Activated B cell treated with CpG ODN at 0.5 μM for 24 hours (primary cell): ENCODE results near the gene NPHP4. TPM values are rescaled to one million over a fixed set of nuclear protein-coding genes. Genes with fewer than 3 reads are reported as not detected.

ENCODE experiments used
- ATAC-seq: fragments of 200-7000 bp; cut with Tn5 transposase; one replicate; pipeline ENCODE4 v1.10.0; 2021; ENCODE audit warnings: low read depth, mild to moderate bottlenecking, moderate library complexity
- CTCF ChIA-PET: fragments of 350-600 bp; sonication (Branson Sonifier 250); formaldehyde crosslinking; loops from one replicate; lab custom pipeline; 2021; ENCODE audit warnings: antibody characterized with exemption; lab: Charles Lee
- POLR2A ChIA-PET: fragments of 350-600 bp; sonication (Branson Sonifier 250); formaldehyde crosslinking; loops from one replicate; lab custom pipeline; 2021; ENCODE audit warnings: antibody characterized with exemption; lab: Charles Lee
- DNase-seq: peaks from one replicate; pipeline ENCODE4 v3.0.0; 2022
- H3K27ac Mint-ChIP-seq: one replicate; pipeline ENCODE4 v1.8.0; 2020; ENCODE audit warnings: mixed read lengths
- H3K27me3 Mint-ChIP-seq: one replicate; pipeline ENCODE4 v1.8.0; 2021; ENCODE audit warnings: mixed read lengths
- H3K36me3 Mint-ChIP-seq: one replicate; pipeline ENCODE4 v1.8.0; 2021; ENCODE audit warnings: low read depth, mixed read lengths
- H3K4me1 Mint-ChIP-seq: one replicate; pipeline ENCODE4 v1.8.0; 2021; ENCODE audit warnings: mixed read lengths
- H3K4me3 Mint-ChIP-seq: one replicate; pipeline ENCODE4 v1.8.0; 2020; ENCODE audit warnings: mild to moderate bottlenecking, mixed read lengths
- H3K9me3 Mint-ChIP-seq: one replicate; pipeline ENCODE4 v1.8.0; 2020; ENCODE audit warnings: mixed read lengths
- intact Hi-C: fragments of 100-400 bp; cut with micrococcal nuclease; formaldehyde crosslinking; loops from one replicate; pipeline ENCODE4 v1.15.1; 2024
- total RNA-seq: library from RNA; stranded (reverse); gene quantifications from 2 replicates; pipeline ENCODE4 v1.2.3, GENCODE V29; 2022
- TF ChIP-seq, protein P1 (sequence below): fragments of 200-600 bp; IDR thresholded peaks from one replicate; pipeline ENCODE4 v1.8.0; 2022; ENCODE audit warnings: antibody characterized with exemption, mild to moderate bottlenecking

The NPHP4 gene
- total RNA-seq, 1 donor from 2014 or later, result 8.0 TPM

GRCh38 chr1:5962265-5963105, 29.7 kb downstream of the NPHP4 start:
- ChIA-PET POLR2A (no interaction called here), CTCF (no interaction called here)
- H3K9me3 Mint-ChIP-seq, result no peaks in the 10 kb centered on the region
- intact Hi-C loops, result no loop called here
- ATAC-seq, result no peak
- H3K36me3 Mint-ChIP-seq, result peaks cover 17% of the 10 kb centered on the region
- H3K4me3 Mint-ChIP-seq, result no peak overlapping the region
- no peak for DNase-seq
- H3K27me3 Mint-ChIP-seq, result no peaks in the 10 kb centered on the region
- no peaks in the 10 kb centered on the region for H3K4me1 Mint-ChIP-seq
- TF ChIP-seq, protein P1, sequence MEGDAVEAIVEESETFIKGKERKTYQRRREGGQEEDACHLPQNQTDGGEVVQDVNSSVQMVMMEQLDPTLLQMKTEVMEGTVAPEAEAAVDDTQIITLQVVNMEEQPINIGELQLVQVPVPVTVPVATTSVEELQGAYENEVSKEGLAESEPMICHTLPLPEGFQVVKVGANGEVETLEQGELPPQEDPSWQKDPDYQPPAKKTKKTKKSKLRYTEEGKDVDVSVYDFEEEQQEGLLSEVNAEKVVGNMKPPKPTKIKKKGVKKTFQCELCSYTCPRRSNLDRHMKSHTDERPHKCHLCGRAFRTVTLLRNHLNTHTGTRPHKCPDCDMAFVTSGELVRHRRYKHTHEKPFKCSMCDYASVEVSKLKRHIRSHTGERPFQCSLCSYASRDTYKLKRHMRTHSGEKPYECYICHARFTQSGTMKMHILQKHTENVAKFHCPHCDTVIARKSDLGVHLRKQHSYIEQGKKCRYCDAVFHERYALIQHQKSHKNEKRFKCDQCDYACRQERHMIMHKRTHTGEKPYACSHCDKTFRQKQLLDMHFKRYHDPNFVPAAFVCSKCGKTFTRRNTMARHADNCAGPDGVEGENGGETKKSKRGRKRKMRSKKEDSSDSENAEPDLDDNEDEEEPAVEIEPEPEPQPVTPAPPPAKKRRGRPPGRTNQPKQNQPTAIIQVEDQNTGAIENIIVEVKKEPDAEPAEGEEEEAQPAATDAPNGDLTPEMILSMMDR, result no peak
- no peak overlapping the region for H3K27ac Mint-ChIP-seq

- intact Hi-C loops, result no loop called here
- ChIA-PET CTCF (no interaction called here), POLR2A (no interaction called here)
- ATAC-seq, result no peak
- no peaks in the 10 kb centered on the region for H3K27me3 Mint-ChIP-seq
- TF ChIP-seq, protein P1, result no peak
- H3K36me3 Mint-ChIP-seq, result peaks cover 21% of the 10 kb centered on the region
- H3K9me3 Mint-ChIP-seq, result no peaks in the 10 kb centered on the region
- H3K4me3 Mint-ChIP-seq, result no peak overlapping the region
- no peak overlapping the region for H3K27ac Mint-ChIP-seq
- H3K4me1 Mint-ChIP-seq, result no peaks in the 10 kb centered on the region
- DNase-seq, result no peak
These were observed 30.6 kb downstream of the NPHP4 start for GRCh38 chr1:5961601-5962000.

DNA sequence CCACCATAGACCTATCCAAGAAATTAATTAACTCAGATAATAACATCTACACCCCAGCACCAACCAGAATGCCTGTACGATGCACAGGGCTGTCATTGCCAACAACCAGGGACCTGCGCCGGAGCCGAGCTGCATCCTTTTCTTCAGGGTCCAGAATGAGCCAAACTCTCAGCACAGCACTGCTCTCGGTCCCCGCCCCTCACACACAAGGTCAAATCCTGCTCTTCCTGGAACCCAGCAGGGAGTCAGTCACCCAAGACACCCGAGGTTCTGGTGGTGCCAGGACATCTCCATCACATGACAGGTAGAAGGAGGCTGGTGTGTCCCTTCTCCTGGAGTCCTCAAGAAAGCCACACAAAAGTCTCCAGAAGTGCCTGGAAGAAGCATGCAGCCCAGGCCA, 31.9 kb downstream of the NPHP4 start:
- POLR2A ChIA-PET, result no interaction called here

DNA sequence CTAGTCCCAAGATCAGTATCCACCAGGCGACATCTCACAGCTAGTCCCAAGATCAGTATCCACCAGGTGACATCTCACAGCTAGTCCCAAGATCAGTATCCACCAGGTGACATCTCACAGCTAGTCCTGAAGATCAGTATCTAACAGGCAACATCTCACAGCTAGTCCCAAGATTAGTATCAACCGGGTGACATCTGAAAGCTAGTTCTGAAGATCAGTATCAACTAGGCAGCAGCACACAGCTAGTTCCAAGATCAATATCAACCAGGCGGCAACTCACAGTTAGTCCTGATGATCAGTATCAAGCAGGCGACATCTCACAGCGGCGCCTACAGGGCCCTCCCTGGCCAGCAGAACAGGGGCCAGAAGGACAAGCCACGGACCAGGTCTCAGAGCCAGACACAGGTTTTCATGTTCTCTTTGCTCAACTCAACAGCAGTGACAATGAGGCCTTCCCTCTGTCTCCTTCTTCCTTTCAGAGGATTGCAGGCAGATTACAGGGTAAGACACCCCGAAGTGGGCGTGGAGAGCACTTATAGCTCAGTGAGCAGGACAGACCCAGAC, 32.5 kb downstream of the NPHP4 start:
- TF ChIP-seq, protein P1, result no peak
- intact Hi-C loops, result no loop called here
- POLR2A ChIA-PET, result no interaction called here
- H3K27ac Mint-ChIP-seq, result no peak overlapping the region
- H3K9me3 Mint-ChIP-seq, result no peaks in the 10 kb centered on the region
- no peak for ATAC-seq
- no peak overlapping the region for H3K4me3 Mint-ChIP-seq
- H3K36me3 Mint-ChIP-seq, result peaks cover 24% of the 10 kb centered on the region
- peaks cover 9% of the 10 kb centered on the region for H3K4me1 Mint-ChIP-seq
- no peak for DNase-seq
- CTCF ChIA-PET, result no interaction called here
- no peaks in the 10 kb centered on the region for H3K27me3 Mint-ChIP-seq

More for the DNA sequence above, 31.9 kb downstream of the NPHP4 start:
- ATAC-seq (no peak), DNase-seq (no peak)
- Mint-ChIP-seq H3K4me3 (no peak overlapping the region), H3K4me1 (peaks cover 3% of the 10 kb centered on the region), H3K9me3 (no peaks in the 10 kb centered on the region), H3K36me3 (peaks cover 22% of the 10 kb centered on the region), H3K27ac (no peak overlapping the region), H3K27me3 (no peaks in the 10 kb centered on the region)
- intact Hi-C loops, result no loop called here
- CTCF ChIA-PET, result no interaction called here
- TF ChIP-seq, protein P1, result no peak

DNA sequence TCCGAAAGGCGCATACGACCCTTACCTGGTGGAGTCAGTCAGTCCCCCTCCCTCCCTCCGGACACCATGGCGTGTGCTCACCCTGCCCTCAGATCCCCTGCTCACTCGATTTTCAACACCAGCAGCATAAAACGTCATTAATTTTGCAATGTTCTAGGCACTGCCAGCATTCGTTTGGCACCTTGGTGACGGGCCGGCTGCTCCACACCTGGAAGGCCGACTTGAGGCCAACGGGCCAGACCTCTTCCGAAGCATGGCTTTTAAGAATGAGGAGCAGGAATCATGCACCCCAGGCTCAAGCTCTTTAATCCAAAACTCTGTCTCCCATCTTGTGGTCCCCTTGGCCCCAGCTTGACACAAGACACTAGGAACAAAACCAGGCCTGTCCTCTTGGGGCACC, 33.1 kb downstream of the NPHP4 start:
- ATAC-seq, result no peak
- H3K4me1 Mint-ChIP-seq, result peaks cover 14% of the 10 kb centered on the region
- ChIA-PET CTCF (no interaction called here), POLR2A (no interaction called here)
- intact Hi-C loops, result no loop called here
- no peaks in the 10 kb centered on the region for H3K27me3 Mint-ChIP-seq
- peaks cover 24% of the 10 kb centered on the region for H3K36me3 Mint-ChIP-seq
- no peak overlapping the region for H3K27ac Mint-ChIP-seq
- TF ChIP-seq, protein P1, result no peak
- DNase-seq, result no peak
- no peak overlapping the region for H3K4me3 Mint-ChIP-seq
- no peaks in the 10 kb centered on the region for H3K9me3 Mint-ChIP-seq
